Caco-2 (cell line): ENCODE measurements around the gene GJB1. TPM values are rescaled to one million over a fixed set of nuclear protein-coding genes. Genes with fewer than 3 reads are reported as not detected.

Experiments used
- BruUV-seq: library from RNA; stranded (reverse); fragments of 400-500 nt; replicated peaks from 2 replicates; lab custom pipeline; 2021; lab: Mats Ljungman, UMichigan
- CTCF ChIA-PET: fragments of 300-600 bp; sonication (Branson Sonifier 250); formaldehyde crosslinking; loops from one replicate; lab custom pipeline; 2022; ENCODE audit warnings: antibody characterized with exemption; lab: Charles Lee
- POLR2A ChIA-PET: fragments of 300-600 bp; sonication (Branson Sonifier 250); formaldehyde crosslinking; loops from one replicate; lab custom pipeline; 2022; ENCODE audit warnings: antibody characterized with exemption; lab: Charles Lee
- DNase-seq, 2 experiments: peaks; one replicate each; pipeline versions ENCODE4 v3.0.0 to v3.0.0-alpha.2; 2020 to 2022
- H3K27me3 ChIP-seq: replicated peaks from 2 replicates; pipeline ENCODE4 v1.6.0; 2011; ENCODE audit warnings: low read length; ENCODE audit not compliant: control insufficient read depth, insufficient read depth
- H3K36me3 ChIP-seq: 2 replicates; pipeline ENCODE4 v1.5.1; 2011; ENCODE audit warnings: low read length; ENCODE audit not compliant: control insufficient read depth, insufficient read depth
- H3K4me1 ChIP-seq: fragments of 250-450 bp; sonication (Bioruptor Pico); 2 replicates; pipeline ENCODE4 v1.5.1; 2020; ENCODE audit warnings: mild to moderate bottlenecking
- H3K4me3 ChIP-seq: 2 replicates; pipeline ENCODE4 v1.5.1; 2011; ENCODE audit warnings: low read depth, mild to moderate bottlenecking, control low read depth, low read length
- H3K9me3 ChIP-seq: fragments of 250-450 bp; sonication (Bioruptor Pico); 2 replicates; pipeline ENCODE4 v1.5.1; 2020; ENCODE audit warnings: mild to moderate bottlenecking, moderate library complexity
- H3K27ac Mint-ChIP-seq: one replicate; pipeline ENCODE4 v1.8.0; 2022; ENCODE audit warnings: mixed read lengths; ENCODE audit not compliant: unreplicated experiment
- H3K27me3 Mint-ChIP-seq: one replicate; pipeline ENCODE4 v1.8.0; 2022; ENCODE audit warnings: mixed read lengths; ENCODE audit not compliant: insufficient read depth, unreplicated experiment
- H3K36me3 Mint-ChIP-seq: one replicate; pipeline ENCODE4 v1.8.0; 2022; ENCODE audit warnings: mild to moderate bottlenecking, mixed read lengths; ENCODE audit not compliant: insufficient read depth, unreplicated experiment
- H3K4me1 Mint-ChIP-seq: one replicate; pipeline ENCODE4 v1.8.0; 2022; ENCODE audit warnings: low read depth, mixed read lengths; ENCODE audit not compliant: unreplicated experiment
- H3K4me3 Mint-ChIP-seq: one replicate; pipeline ENCODE4 v1.8.0; 2022; ENCODE audit warnings: mild to moderate bottlenecking, moderate library complexity, mixed read lengths; ENCODE audit not compliant: unreplicated experiment
- H3K9me3 Mint-ChIP-seq: one replicate; pipeline ENCODE4 v1.8.0; 2022; ENCODE audit warnings: mixed read lengths; ENCODE audit not compliant: unreplicated experiment
- CTCF ChIP-seq, 2 experiments: fragments of 200-600 bp in 1 of 2; IDR thresholded peaks; 1 replicate in 1 of 2; 2 replicates in 1 of 2; pipeline versions ENCODE4 v1.5.1 to v1.8.0; 2011 to 2022; ENCODE audit warnings: antibody characterized with exemption in 1 of 2, control low read depth in 1 of 2, inconsistent platforms in 1 of 2, low read depth in 1 of 2, low read length in 1 of 2, mild to moderate bottlenecking in 1 of 2, moderate library complexity in 1 of 2; ENCODE audit not compliant: insufficient read depth in 1 of 2, severe bottlenecking in 1 of 2, unreplicated experiment in 1 of 2
- intact Hi-C: fragments of 100-400 bp; cut with micrococcal nuclease; formaldehyde crosslinking; loops from one replicate; pipeline ENCODE4 v1.10.0; 2022; ENCODE audit not compliant: unreplicated experiment
- total RNA-seq: library from RNA; stranded (reverse); gene quantifications from 2 replicates; pipeline ENCODE4 v1.2.3, GENCODE V29; 2022

Gene GJB1
- total RNA-seq, 1 experiment from 2014 or later = 37.6 TPM

GRCh38 chrX:71182871-71183270 lies 40.2 kb upstream of the GJB1 start:
- CTCF ChIA-PET = interaction anchor here (0.5 to 1.5 kb wide), 3 partner anchors 101 to 701 kb away, joined by 3 to 5 read pairs (median 4); partner anchors contain the start of gene NONO

GRCh38 chrX:71183341-71183740 lies 39.7 kb upstream of the GJB1 start:
- peaks cover 36% of the 10 kb centered on the region for H3K4me1 ChIP-seq
- POLR2A ChIA-PET = interaction anchor here (0.5 to 3.5 kb wide), 4 partner anchors 71 to 183 kb away, joined by 5 to 34 read pairs (median 14); partner anchors contain the start of genes NONO, TAF1 and ZMYM3
- Mint-ChIP-seq H3K36me3 (peaks cover 9% of the 10 kb centered on the region), H3K9me3 (no peaks in the 10 kb centered on the region), H3K4me3 (peak overlapping the region; percentile 76), H3K27me3 (no peaks in the 10 kb centered on the region), H3K27ac (peak overlapping the region; percentile 96), H3K4me1 (peaks cover 7% of the 10 kb centered on the region)
- DNase-seq = peak; percentile 66 to 76
- intact Hi-C loops = loop anchor here (1.0 to 2.0 kb wide), 3 partner anchors 71 to 183 kb away; partner anchors contain the start of genes NONO, TAF1 and ZMYM3
- TF ChIP-seq CTCF (IDR thresholded peaks at IDR 0.05; ENCODE audit: insufficient read depth in 1 of 2, low read depth in 1 of 2, low read length in 1 of 2, severe bottlenecking in 1 of 2, unreplicated experiment in 1 of 2) = no peak
- no peaks in the 10 kb centered on the region for H3K36me3 ChIP-seq
- H3K9me3 ChIP-seq = no peaks in the 10 kb centered on the region
- CTCF ChIA-PET = interaction anchor here (1.5 kb wide), 1 partner anchor 100 kb away, joined by 5 read pairs; the partner anchor contains the start of gene NONO
- no peak overlapping the region; the same call in 1 of the 2 replicates for H3K4me3 ChIP-seq
- BruUV-seq = no TSS peak
- no peaks in the 10 kb centered on the region for H3K27me3 ChIP-seq

More at GRCh38 chrX:71182871-71183270, 40.2 kb upstream of the GJB1 start:
- Mint-ChIP-seq H3K4me1 (peaks cover 10% of the 10 kb centered on the region), H3K27me3 (no peaks in the 10 kb centered on the region), H3K9me3 (no peaks in the 10 kb centered on the region), H3K27ac (peak overlapping the region; percentile 96), H3K36me3 (peaks cover 9% of the 10 kb centered on the region), H3K4me3 (peak overlapping the region; percentile 76)
- H3K4me3 ChIP-seq = peak overlapping the region; percentile 20
- intact Hi-C loops = loop anchor here (1.0 to 2.0 kb wide), 3 partner anchors 71 to 184 kb away; partner anchors contain the start of genes NONO, TAF1 and ZMYM3
- no peaks in the 10 kb centered on the region for H3K27me3 ChIP-seq
- no peaks in the 10 kb centered on the region for H3K36me3 ChIP-seq
- no peak for TF ChIP-seq CTCF (IDR thresholded peaks at IDR 0.05; ENCODE audit: insufficient read depth in 1 of 2, low read depth in 1 of 2, low read length in 1 of 2, severe bottlenecking in 1 of 2, unreplicated experiment in 1 of 2)
- H3K9me3 ChIP-seq = no peaks in the 10 kb centered on the region
- DNase-seq = no peak
- peaks cover 40% of the 10 kb centered on the region for H3K4me1 ChIP-seq
- POLR2A ChIA-PET = interaction anchor here (0.5 to 3.5 kb wide), 6 partner anchors 71 to 183 kb away, joined by 3 to 34 read pairs (median 8); partner anchors contain the start of genes NONO, TAF1 and ZMYM3
- BruUV-seq = no TSS peak

GRCh38 chrX:71184092-71184491 lies 38.9 kb upstream of the GJB1 start:
- H3K36me3 Mint-ChIP-seq = peaks cover 9% of the 10 kb centered on the region
- POLR2A ChIA-PET = interaction anchor here (1.9 to 3.5 kb wide), 2 partner anchors 70 to 100 kb away, joined by 5 to 34 read pairs; partner anchors contain the start of genes NONO and ZMYM3

More at GRCh38 chrX:71184092-71184491, 38.9 kb upstream of the GJB1 start:
- peaks cover 36% of the 10 kb centered on the region for H3K4me1 ChIP-seq
- no peaks in the 10 kb centered on the region for H3K36me3 ChIP-seq
- peak; percentile 36 to 44 for DNase-seq
- CTCF ChIA-PET = no interaction called here
- TF ChIP-seq CTCF (IDR thresholded peaks at IDR 0.05; ENCODE audit: insufficient read depth in 1 of 2, low read depth in 1 of 2, low read length in 1 of 2, severe bottlenecking in 1 of 2, unreplicated experiment in 1 of 2) = no peak
- H3K4me1 Mint-ChIP-seq = peaks cover 7% of the 10 kb centered on the region
- H3K27ac Mint-ChIP-seq = peak overlapping the region; percentile 96
- peak overlapping the region; percentile 76 for H3K4me3 Mint-ChIP-seq
- no peak overlapping the region for H3K4me3 ChIP-seq
- H3K27me3 ChIP-seq = no peaks in the 10 kb centered on the region
- intact Hi-C loops = loop anchor here (1.0 kb wide), 1 partner anchor 33 kb away; no protein-coding TSS in a partner anchor
- H3K27me3 Mint-ChIP-seq = no peaks in the 10 kb centered on the region
- no TSS peak for BruUV-seq
- H3K9me3 ChIP-seq = no peaks in the 10 kb centered on the region
- no peaks in the 10 kb centered on the region for H3K9me3 Mint-ChIP-seq
